ENCODE results near the gene FBXO28.
"Not testable (repeated sequence)": the region's sequence is repeated elsewhere in the genome, so short reads cannot be mapped to it uniquely, and the experiment has no call there.

FBXO28 gene

DNA sequence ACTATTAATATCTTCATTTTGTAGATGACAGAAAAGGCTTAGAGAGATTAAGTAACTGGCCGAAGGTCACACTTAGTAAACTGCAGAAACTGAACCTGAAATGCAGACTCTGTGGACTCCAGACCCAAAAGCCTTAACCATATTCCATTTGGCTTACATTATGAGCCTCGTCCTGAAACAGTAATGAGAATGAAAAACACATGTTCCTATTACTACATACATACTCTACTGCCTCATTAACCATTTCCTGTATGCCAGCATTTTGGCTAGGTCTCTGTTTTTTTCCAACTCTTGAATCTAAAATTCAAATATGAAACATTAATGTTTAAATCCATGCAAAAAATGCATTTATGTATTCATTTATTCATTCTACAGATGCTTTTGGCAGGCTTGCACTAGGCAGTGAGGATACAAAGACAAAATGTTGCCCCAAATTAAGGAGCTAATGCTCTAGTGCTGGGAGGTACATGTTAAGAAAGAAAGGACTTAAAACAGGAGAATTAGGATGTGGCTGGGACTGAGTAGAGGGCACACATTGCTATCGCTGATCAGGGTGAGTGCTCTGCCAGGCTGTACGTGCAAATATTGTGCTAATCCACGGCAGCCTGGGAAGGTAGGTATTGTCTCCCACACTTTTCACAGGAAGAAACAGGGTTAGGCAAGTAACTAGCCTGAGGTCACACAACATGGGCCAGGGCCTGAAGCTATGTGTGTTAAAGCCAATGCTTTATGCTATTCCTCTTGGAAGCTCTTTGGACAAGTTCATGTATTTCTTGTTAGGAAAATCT, 83.1 kb downstream of the FBXO28 start:
- no peak for DNase-seq (ENCODE audit: extremely low read depth, low read depth)
- no peak for TF ChIP-seq CTCF (IDR thresholded peaks at IDR 0.05; ENCODE audit: low read depth, low read length)

DNA sequence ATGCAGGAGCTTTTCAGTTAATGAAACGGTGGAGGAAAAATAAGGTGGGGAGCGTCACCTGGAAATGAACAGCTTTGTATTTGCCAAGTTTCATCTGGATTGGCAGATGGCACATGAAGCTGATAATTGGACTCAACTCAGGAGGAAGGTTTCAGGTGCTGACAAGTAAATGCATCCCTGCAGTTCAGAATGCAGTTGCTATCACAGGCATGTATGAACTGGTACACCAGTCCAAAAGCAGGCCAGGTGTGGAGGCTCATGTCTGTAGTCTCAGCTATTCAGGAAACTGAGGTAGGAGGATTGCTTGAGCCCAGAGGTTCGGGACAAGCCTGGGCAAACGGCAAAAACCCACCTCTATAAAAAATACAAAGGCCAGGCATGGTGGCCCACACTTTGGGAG, 84.7 kb downstream of the FBXO28 start:
- TF ChIP-seq CTCF (IDR thresholded peaks at IDR 0.05; ENCODE audit: low read depth, low read length) = no peak
- no peak for DNase-seq (ENCODE audit: extremely low read depth, low read depth)

- no peak for TF ChIP-seq CTCF (IDR thresholded peaks at IDR 0.05; ENCODE audit: low read depth, low read length)
- no peak for DNase-seq (ENCODE audit: extremely low read depth, low read depth)
These were observed 85.8 kb downstream of the FBXO28 start for GRCh38 chr1:224199679-224200078.

DNA sequence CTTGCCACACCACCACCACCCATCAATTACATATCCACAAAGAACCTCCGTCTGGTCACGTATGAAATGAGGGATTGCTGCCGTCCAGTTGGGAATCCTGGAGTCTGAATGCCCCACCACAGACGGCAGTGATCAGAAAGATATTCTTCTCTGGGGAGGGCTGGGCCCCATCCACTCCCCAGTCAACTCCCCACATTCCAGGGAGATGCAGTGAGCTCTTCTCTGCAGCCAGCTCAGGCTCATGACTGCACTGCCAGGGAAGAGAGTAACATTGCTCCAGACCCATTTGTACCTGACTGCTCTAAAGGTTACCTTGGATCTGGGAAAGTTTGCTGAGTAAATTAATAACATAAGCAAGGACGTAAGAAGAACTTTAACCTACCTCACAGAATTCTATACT, 87.5 kb downstream of the FBXO28 start:
- no peak for TF ChIP-seq CTCF (IDR thresholded peaks at IDR 0.05; ENCODE audit: low read depth, low read length)
- no peak for DNase-seq (ENCODE audit: extremely low read depth, low read depth)

DNA sequence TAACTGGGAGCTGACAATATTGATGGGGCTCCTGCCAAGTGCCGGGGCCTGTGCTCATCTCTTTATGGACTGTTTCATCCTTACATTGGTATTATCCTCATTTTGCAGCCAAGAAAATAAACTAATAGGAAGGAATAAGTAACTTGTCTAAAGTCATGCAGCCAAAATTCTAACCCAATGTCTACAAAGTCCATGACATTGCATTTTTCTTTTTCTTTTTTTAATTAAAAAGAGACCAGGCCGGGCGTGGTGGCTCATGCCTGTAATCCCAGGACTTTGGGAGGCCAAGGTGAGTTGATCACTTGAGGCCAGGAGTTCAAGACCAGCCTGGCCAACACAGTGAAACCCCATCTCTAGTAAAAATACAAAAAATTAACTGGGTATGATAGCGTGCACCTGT, 87.9 kb downstream of the FBXO28 start:
- TF ChIP-seq CTCF (IDR thresholded peaks at IDR 0.05; ENCODE audit: low read depth, low read length) = no peak
- DNase-seq (ENCODE audit: extremely low read depth, low read depth) = no peak

GRCh38 chr1:224203243-224204016, 89.5 kb downstream of the FBXO28 start:
- no peak for DNase-seq (ENCODE audit: extremely low read depth, low read depth)
- TF ChIP-seq CTCF (IDR thresholded peaks at IDR 0.05; ENCODE audit: low read depth, low read length) = no peak

- no peak for TF ChIP-seq CTCF (IDR thresholded peaks at IDR 0.05; ENCODE audit: low read depth, low read length)
- no peak for DNase-seq (ENCODE audit: extremely low read depth, low read depth)
These were observed 91.5 kb downstream of the FBXO28 start for GRCh38 chr1:224205438-224205840.

DNA sequence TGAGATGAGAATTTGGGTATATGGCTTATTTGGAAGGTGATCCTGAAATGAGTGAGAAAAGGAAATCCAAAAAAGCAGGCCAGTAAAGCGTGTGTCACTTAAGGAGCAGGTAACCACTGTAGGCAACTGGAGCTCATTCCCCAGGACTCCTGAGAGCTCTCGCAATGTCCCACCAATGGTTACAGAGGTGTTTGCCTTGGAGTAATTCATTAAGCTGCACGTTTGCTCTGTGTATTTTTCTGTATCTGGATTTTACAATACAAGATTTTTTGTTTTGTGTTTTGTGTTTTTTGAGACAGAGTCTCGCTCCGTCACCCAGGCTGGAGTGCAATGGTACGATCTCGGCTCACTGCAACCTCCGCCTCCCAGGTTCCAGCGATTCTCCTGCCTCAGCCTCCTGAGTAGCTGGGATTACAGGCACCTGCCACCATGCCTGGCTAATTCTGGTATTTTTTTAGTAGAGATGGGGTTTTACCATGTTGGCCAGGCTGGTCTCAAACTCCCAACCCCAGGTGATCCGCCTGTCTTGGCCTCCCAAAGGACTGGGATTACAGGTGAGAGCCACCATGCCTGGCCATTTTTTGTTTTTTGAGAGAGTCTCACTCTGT, 92.1 kb downstream of the FBXO28 start:
- DNase-seq (ENCODE audit: extremely low read depth, low read depth) = not testable (repeated sequence)

All from AG09319 (cell line).